Memory B cell (primary cell): ENCODE data around the gene PHKB.
"Not testable (repeated sequence)": the region's sequence is repeated elsewhere in the genome, so short reads cannot be mapped to it uniquely, and the experiment has no call there.

Experiments used
- ATAC-seq: fragments of 150-1000 bp; cut with Tn5 transposase; 2 replicates; pipeline ENCODE4 v1.10.0; 2021; ENCODE audit warnings: low read depth, mild to moderate bottlenecking, moderate library complexity
- DNase-seq, 2 donors: peaks; one replicate each; pipeline ENCODE4 v3.0.0; 2022; ENCODE audit warnings: low spot score in 2 of 2
- H3K27ac Mint-ChIP-seq: one replicate; pipeline ENCODE4 v1.8.0; 2022; ENCODE audit warnings: mild to moderate bottlenecking, moderate library complexity, mixed read lengths
- H3K27me3 Mint-ChIP-seq: one replicate; pipeline ENCODE4 v1.8.0; 2022; ENCODE audit warnings: mixed read lengths
- H3K36me3 Mint-ChIP-seq: one replicate; pipeline ENCODE4 v1.8.0; 2022; ENCODE audit warnings: mild to moderate bottlenecking, mixed read lengths
- H3K4me1 Mint-ChIP-seq: one replicate; pipeline ENCODE4 v1.8.0; 2022; ENCODE audit warnings: mixed read lengths
- H3K4me3 Mint-ChIP-seq: one replicate; pipeline ENCODE4 v1.8.0; 2022; ENCODE audit warnings: mild to moderate bottlenecking, moderate library complexity, mixed read lengths
- H3K9me3 Mint-ChIP-seq: one replicate; pipeline ENCODE4 v1.8.0; 2022; ENCODE audit warnings: mixed read lengths

PHKB gene

GRCh38 chr16:47460711-47461597 lies at the start of gene PHKB, which contains the start of gene ITFG1:
Gene PHKB (plus strand): TSS chr16:47461331. CDS start chr16:47461351, 20 bp downstream.
Gene ITFG1 (minus strand): TSS chr16:47461063. CDS start chr16:47461045, 18 bp downstream.
- Mint-ChIP-seq H3K4me1 (peaks cover 34% of the 10 kb centered on the region), H3K9me3 (no peaks in the 10 kb centered on the region)

GRCh38 chr16:47413041-47413440 lies 48.1 kb upstream of the PHKB start:
- no peak overlapping the region for H3K27ac Mint-ChIP-seq
- H3K36me3 Mint-ChIP-seq, result peaks cover 20% of the 10 kb centered on the region
- peaks cover 8% of the 10 kb centered on the region for H3K4me1 Mint-ChIP-seq
- no peak for DNase-seq
- H3K4me3 Mint-ChIP-seq, result no peak overlapping the region
- H3K9me3 Mint-ChIP-seq, result no peaks in the 10 kb centered on the region
- no peaks in the 10 kb centered on the region for H3K27me3 Mint-ChIP-seq
- ATAC-seq, result no peak

More at GRCh38 chr16:47460711-47461597, at the start of gene PHKB, which contains the start of gene ITFG1:
- peak; percentile 83 for ATAC-seq
- peaks cover 13% of the 10 kb centered on the region for H3K36me3 Mint-ChIP-seq
- peak within 1 kb of the TSS; percentile 99 for H3K27ac Mint-ChIP-seq
- H3K27me3 Mint-ChIP-seq, result no peaks in the 10 kb centered on the region
- DNase-seq, result peak; percentile 94 to 97
- peak within 1 kb of the TSS; percentile 98 for H3K4me3 Mint-ChIP-seq

DNA sequence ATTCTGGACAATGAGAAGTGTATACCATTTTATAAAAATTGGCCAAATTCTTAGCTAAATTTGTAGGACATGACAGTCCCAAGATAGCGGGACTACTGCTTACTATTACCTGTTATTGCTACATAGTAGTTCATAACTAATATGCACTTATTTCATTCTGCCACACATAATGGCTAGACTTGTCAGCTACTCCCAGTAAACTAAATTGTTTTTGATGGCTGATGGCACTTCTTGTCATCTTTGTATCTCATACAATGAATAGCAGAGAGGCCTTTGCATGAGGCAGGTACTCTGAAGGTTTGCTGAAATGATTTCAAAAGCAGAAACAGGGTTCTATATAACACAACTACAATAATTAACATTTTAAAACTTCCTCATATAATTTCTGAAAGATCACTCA lies 44.3 kb upstream of the PHKB start:
- peaks cover 23% of the 10 kb centered on the region for H3K36me3 Mint-ChIP-seq
- DNase-seq, result no peak

DNA sequence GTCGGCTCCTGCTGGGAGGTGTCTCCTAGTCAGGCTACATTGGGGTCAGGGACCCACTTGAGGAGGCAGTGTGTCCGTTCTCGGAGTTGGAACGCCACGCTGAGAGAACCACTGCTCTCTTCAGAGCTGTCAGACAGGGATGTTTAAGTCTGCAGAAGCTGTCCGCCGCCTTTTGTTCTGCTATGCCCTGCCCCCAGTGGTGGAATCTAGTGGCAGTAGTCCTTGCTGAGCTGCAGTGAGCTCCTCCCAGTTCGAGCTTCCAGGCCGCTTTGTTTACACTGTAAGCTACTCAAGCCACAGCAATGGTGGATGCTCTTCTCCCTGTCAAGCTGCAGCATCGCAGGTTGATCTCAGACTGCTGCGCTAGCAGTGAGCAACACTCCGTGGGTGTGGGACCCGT lies 36.3 kb upstream of the PHKB start:
- H3K36me3 Mint-ChIP-seq, result peaks cover 38% of the 10 kb centered on the region
- DNase-seq (no peak), ATAC-seq (no peak)
- H3K27ac Mint-ChIP-seq, result no peak overlapping the region
- H3K4me1 Mint-ChIP-seq, result no peaks in the 10 kb centered on the region
- H3K4me3 Mint-ChIP-seq, result no peak overlapping the region
- H3K9me3 Mint-ChIP-seq, result no peaks in the 10 kb centered on the region
- no peaks in the 10 kb centered on the region for H3K27me3 Mint-ChIP-seq

More for the DNA sequence above, 44.3 kb upstream of the PHKB start:
- ATAC-seq, result no peak
- peak overlapping the region; percentile 32 for H3K27ac Mint-ChIP-seq
- H3K4me3 Mint-ChIP-seq, result no peak overlapping the region
- H3K4me1 Mint-ChIP-seq, result peaks cover 5% of the 10 kb centered on the region
- H3K9me3 Mint-ChIP-seq, result no peaks in the 10 kb centered on the region
- H3K27me3 Mint-ChIP-seq, result no peaks in the 10 kb centered on the region

GRCh38 chr16:47426806-47427205 lies 34.3 kb upstream of the PHKB start:
- Mint-ChIP-seq H3K4me3 (no peak overlapping the region), H3K27me3 (no peaks in the 10 kb centered on the region), H3K9me3 (no peaks in the 10 kb centered on the region), H3K4me1 (peaks cover under 1% of the 10 kb centered on the region), H3K27ac (no peak overlapping the region), H3K36me3 (peaks cover 31% of the 10 kb centered on the region)
- DNase-seq, result no peak
- no peak for ATAC-seq

DNA sequence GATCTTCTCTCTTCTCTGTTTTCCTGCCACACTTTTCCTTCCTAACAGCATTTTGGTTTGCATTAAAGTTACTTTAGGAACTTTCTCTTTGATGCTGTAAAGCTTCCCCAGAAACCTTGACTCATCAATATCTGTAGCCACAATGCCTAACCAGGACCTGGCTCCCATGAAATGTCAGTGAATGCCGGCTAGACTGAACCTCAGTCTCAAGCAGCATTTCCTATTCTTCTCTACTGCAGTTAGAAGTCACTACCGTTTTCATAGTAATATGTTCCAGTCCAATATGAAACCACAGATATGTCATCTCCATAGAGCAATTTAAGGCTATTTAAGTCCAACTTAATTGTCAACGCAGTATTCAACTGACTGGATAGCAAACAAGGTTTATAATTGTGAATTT lies 29.2 kb upstream of the PHKB start:
- no peaks in the 10 kb centered on the region for H3K9me3 Mint-ChIP-seq
- H3K27me3 Mint-ChIP-seq, result no peaks in the 10 kb centered on the region
- peaks cover 9% of the 10 kb centered on the region for H3K4me1 Mint-ChIP-seq
- no peak overlapping the region for H3K27ac Mint-ChIP-seq
- ATAC-seq (no peak), DNase-seq (no peak)
- H3K4me3 Mint-ChIP-seq, result no peak overlapping the region
- H3K36me3 Mint-ChIP-seq, result peaks cover 26% of the 10 kb centered on the region

DNA sequence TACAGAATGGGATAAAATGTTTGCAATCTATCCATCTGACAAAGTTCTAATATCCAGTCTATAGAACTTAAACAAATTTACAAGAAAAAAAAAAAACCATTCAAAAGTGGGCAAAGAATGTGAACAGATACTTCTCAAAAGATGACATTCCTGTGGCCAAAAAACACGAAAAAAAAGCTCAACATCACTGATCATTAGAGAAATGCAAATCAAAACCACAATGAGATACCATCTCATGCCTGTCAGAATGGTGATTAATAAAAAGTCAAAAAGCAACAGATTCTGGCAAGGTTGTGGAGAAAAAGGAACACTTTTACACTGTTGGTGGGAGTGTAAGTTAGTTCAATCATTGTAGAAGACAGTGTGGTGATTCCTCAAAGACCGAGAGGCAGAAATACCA lies 26.9 kb upstream of the PHKB start:
- Mint-ChIP-seq H3K4me1 (peaks cover 14% of the 10 kb centered on the region), H3K36me3 (peaks cover 26% of the 10 kb centered on the region)

GRCh38 chr16:47440066-47440465 lies 21.1 kb upstream of the PHKB start:
- H3K27me3 Mint-ChIP-seq, H3K4me3 Mint-ChIP-seq, ATAC-seq, H3K27ac Mint-ChIP-seq, H3K9me3 Mint-ChIP-seq, DNase-seq: not testable (repeated sequence)
- H3K4me1 Mint-ChIP-seq, result peaks cover 13% of the 10 kb centered on the region
- peaks cover 39% of the 10 kb centered on the region for H3K36me3 Mint-ChIP-seq

More for the DNA sequence above, 26.9 kb upstream of the PHKB start:
- H3K4me3 Mint-ChIP-seq, ATAC-seq, H3K27me3 Mint-ChIP-seq, H3K9me3 Mint-ChIP-seq, DNase-seq: not testable (repeated sequence)
- peak overlapping the region; percentile 73 for H3K27ac Mint-ChIP-seq

DNA sequence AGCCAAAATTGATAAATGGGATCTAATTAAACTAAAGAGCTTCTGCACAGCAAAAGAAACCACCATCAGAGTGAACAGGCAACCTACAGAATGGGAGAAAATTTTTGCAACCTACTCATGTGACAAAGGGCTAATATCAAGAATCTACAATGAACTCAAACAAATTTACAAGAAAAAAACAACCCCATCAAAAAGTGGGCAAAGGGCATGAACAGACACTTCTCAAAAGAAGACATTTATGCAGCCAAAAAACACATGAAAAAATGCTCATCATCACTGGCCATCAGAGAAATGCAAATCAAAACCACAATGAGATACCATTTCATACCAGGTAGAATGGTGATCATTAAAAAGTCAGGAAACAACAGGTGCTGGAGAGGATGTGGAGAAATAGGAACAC lies 18.2 kb upstream of the PHKB start:
- H3K9me3 Mint-ChIP-seq, H3K27me3 Mint-ChIP-seq, H3K4me3 Mint-ChIP-seq, ATAC-seq, H3K27ac Mint-ChIP-seq, DNase-seq: not testable (repeated sequence)
- peaks cover 13% of the 10 kb centered on the region for H3K4me1 Mint-ChIP-seq
- peaks cover 37% of the 10 kb centered on the region for H3K36me3 Mint-ChIP-seq

DNA sequence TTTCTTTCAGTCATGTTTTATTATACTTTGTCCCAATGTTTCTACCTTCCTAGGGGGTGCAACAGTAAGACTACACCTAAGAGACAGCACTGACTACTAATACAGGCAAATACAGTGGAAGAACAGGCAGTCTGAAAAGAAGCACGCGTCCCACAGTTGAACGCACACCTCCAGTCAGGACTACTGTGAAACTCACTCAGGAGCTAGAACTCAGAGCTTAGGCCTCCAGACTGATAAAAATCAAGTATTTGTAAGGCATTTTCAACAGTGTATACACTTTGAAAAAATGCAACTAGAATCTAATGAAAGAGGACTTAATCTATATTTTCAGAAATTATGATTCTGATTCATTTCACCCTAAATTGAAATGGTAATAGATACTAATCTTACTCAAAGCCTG lies 14.7 kb upstream of the PHKB start:
- Mint-ChIP-seq H3K36me3 (peaks cover 25% of the 10 kb centered on the region), H3K9me3 (peaks cover 2% of the 10 kb centered on the region), H3K27me3 (no peaks in the 10 kb centered on the region)

DNA sequence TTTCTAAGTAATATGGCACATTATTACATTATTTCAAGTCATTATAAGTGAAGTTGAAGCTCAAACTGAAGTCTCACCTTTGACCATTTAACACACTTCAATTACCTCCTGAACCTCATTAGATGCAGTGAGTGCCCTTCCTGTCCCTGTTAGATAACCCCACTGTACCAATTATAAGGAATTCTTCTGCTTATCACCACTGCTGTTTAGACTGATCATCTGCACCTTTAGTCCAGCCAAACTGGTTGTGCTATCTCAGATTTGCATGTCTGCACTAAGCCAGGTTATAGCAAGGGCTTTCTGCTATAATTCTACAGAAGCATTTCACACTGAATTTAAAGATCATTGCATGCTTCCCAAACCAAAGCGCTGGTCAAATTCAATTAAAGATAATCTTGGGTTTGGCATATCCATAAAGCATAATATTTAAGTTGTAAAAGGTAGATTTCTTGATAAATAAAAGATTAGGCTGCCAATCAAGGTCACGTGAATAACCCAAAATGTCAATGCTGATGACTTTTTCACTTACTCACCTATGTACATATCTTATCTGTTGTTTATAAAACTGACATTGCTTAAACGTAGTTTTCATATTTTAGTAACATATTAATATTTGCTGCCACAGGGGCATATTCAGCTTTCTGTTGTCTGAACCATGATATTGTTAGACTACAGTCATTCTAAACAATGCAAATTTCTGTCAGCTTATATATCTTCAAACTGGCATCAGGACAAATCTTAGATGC lies 12.1 kb upstream of the PHKB start:
- H3K36me3 Mint-ChIP-seq, result peaks cover 24% of the 10 kb centered on the region
- no peak overlapping the region for H3K27ac Mint-ChIP-seq
- no peaks in the 10 kb centered on the region for H3K27me3 Mint-ChIP-seq
- H3K9me3 Mint-ChIP-seq, result no peaks in the 10 kb centered on the region
- H3K4me3 Mint-ChIP-seq, result no peak overlapping the region
- peaks cover 4% of the 10 kb centered on the region for H3K4me1 Mint-ChIP-seq
- no peak for DNase-seq
- ATAC-seq, result no peak

More for the DNA sequence above, 14.7 kb upstream of the PHKB start:
- no peak overlapping the region for H3K27ac Mint-ChIP-seq
- H3K4me3 Mint-ChIP-seq, result no peak overlapping the region
- ATAC-seq, result no peak
- DNase-seq, result no peak
- peaks cover 4% of the 10 kb centered on the region for H3K4me1 Mint-ChIP-seq

DNA sequence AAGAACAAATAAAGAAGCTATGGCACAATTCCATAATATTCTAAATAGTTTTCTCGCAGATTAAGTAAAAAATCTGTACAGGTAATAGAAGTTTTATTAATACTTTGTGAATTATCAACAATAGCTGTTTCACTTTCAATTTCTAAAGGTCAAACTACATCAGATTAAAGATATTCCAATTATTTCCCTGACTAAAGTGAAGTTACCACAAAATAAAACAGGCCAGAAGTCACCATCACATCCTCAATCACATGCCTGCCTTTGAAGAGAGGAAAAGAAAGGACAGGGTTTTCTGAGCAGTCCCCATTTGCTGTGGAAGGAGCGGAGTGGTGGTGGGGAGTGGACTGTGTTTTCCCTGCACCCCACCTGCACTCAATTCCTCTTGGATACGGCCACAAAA lies 11.3 kb upstream of the PHKB start:
- Mint-ChIP-seq H3K27ac (no peak overlapping the region), H3K9me3 (no peaks in the 10 kb centered on the region), H3K4me3 (no peak overlapping the region), H3K36me3 (peaks cover 26% of the 10 kb centered on the region), H3K4me1 (peaks cover 3% of the 10 kb centered on the region), H3K27me3 (no peaks in the 10 kb centered on the region)
- no peak for DNase-seq
- no peak for ATAC-seq

DNA sequence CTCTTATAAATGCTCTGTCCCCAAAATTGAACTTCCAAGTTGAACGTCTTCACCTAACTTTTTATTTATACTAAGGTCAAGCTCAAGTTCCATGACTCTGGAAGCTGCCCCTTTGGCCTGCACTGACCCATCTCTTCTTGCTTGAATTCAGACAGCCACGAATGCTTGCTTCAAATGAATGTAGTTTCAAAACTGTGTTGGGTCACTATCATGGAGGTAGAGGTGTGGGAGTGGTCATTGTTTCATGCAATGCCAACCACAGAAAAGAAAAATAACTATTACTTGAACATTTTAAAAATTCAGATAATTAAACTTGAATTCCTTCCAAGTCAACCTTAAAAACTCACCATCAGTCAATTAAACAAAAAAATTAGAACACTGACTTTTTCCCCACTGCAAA lies 2.8 kb upstream of the PHKB start:
- Mint-ChIP-seq H3K27me3 (no peaks in the 10 kb centered on the region), H3K9me3 (no peaks in the 10 kb centered on the region), H3K36me3 (peaks cover 21% of the 10 kb centered on the region), H3K4me1 (peaks cover 18% of the 10 kb centered on the region), H3K27ac (no peak overlapping the region), H3K4me3 (no peak overlapping the region)
- no peak for DNase-seq
- no peak for ATAC-seq

DNA sequence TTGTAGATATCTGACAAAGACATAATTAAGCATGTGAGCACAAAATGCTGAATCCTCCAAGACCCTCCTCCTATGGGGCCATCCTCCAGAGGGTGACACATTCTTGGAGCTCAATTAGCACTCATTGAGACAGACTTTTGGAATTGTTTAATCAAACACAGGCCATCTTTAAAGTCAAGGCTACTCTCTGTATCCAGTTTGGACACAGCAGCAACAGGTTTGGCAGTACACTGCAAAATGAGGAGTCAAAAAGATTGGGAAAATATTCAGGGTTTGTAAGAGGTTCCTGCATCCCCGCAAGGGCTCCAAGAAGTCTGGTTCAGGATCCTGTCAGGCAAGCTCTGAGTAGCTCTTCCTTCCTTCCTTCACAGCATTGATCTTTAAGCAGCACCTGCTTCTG lies 1.5 kb upstream of the PHKB start:
- no peak for ATAC-seq
- peak overlapping the region; percentile 98 for H3K4me3 Mint-ChIP-seq
- H3K4me1 Mint-ChIP-seq, result peaks cover 27% of the 10 kb centered on the region
- no peaks in the 10 kb centered on the region for H3K27me3 Mint-ChIP-seq
- no peak for DNase-seq
- H3K36me3 Mint-ChIP-seq, result peaks cover 16% of the 10 kb centered on the region
- no peaks in the 10 kb centered on the region for H3K9me3 Mint-ChIP-seq
- peak overlapping the region; percentile 99 for H3K27ac Mint-ChIP-seq
